HEK293 (cell line): Measurements from ENCODE around the gene FAM3C.
A peak's percentile ranks its signal among the peaks of the same experiment; 100 is the strongest.
"Not testable (repeated sequence)": the region's sequence is repeated elsewhere in the genome, so short reads cannot be mapped to it uniquely, and the experiment has no call there.

Source experiments
- CTCF ChIA-PET: fragments of 350-600 bp; formaldehyde crosslinking; extraction: SDS; loops from one replicate; lab custom pipeline; 2021; ENCODE audit warnings: antibody characterized with exemption; lab: Yijun Ruan, JAX
- POLR2A ChIA-PET: fragments of 300-600 bp; formaldehyde crosslinking; extraction: SDS; loops from one replicate; lab custom pipeline; 2020; ENCODE audit warnings: antibody characterized with exemption, inconsistent platforms; lab: Yijun Ruan, JAX
- H3K27ac ChIP-seq: fragments of 200-500 bp; sonication (Bioruptor generic); 2 replicates; pipeline ENCODE4 v1.5.1; 2014; ENCODE audit warnings: low read depth, low read length, control low read depth, inconsistent platforms; ENCODE audit errors: extremely low read depth
- H3K36me3 ChIP-seq, 2 experiments: fragments of 200-500 bp in 1 of 2; sonication (Bioruptor generic) in 1 of 2; 1 replicate in 1 of 2; 2 replicates in 1 of 2; pipeline ENCODE4 v1.5.1; 2014 to 2017; ENCODE audit warnings: inconsistent platforms in 2 of 2, low read length in 2 of 2; ENCODE audit not compliant: control insufficient read depth in 2 of 2, insufficient read depth in 1 of 2
- H3K4me1 ChIP-seq: fragments of 200-500 bp; sonication (Bioruptor generic); 2 replicates; pipeline ENCODE4 v1.5.1; 2014; ENCODE audit warnings: mild to moderate bottlenecking, low read length, inconsistent platforms; ENCODE audit not compliant: control insufficient read depth, insufficient read depth
- H3K4me3 ChIP-seq: 2 replicates; pipeline ENCODE4 v1.5.1; 2011; ENCODE audit warnings: low read depth, mild to moderate bottlenecking, control low read depth, low read length, moderate library complexity
- H3K9me3 ChIP-seq: fragments of 200-500 bp; sonication (Bioruptor generic); 2 replicates; pipeline ENCODE4 v1.5.1; 2014; ENCODE audit warnings: low read depth, low read length, inconsistent platforms; ENCODE audit not compliant: control insufficient read depth, insufficient read depth
- ATF2 ChIP-seq: fragments of 450-650 bp; formaldehyde crosslinking; IDR thresholded peaks from 2 replicates; pipeline ENCODE4 v1.5.1; 2016; ENCODE audit warnings: missing biosample characterization, missing genetic modification characterization, low read depth
- GFI1B ChIP-seq: fragments of 450-650 bp; formaldehyde crosslinking; IDR thresholded peaks from 2 replicates; pipeline ENCODE4 v1.5.1; 2016; ENCODE audit warnings: missing biosample characterization, missing genetic modification characterization
- GLIS1 ChIP-seq: fragments of 450-650 bp; formaldehyde crosslinking; IDR thresholded peaks from 2 replicates; pipeline ENCODE4 v1.5.1; 2016; ENCODE audit warnings: missing biosample characterization, missing genetic modification characterization
- KLF1 ChIP-seq: fragments of 450-650 bp; formaldehyde crosslinking; IDR thresholded peaks from 2 replicates; pipeline ENCODE4 v1.5.1; 2016; ENCODE audit warnings: missing biosample characterization, missing genetic modification characterization
- ZBTB1 ChIP-seq: fragments of 450-650 bp; formaldehyde crosslinking; IDR thresholded peaks from 2 replicates; pipeline ENCODE4 v1.5.1; 2016; ENCODE audit warnings: missing biosample characterization, missing genetic modification characterization
- ZBTB48 ChIP-seq: fragments of 450-650 bp; formaldehyde crosslinking; IDR thresholded peaks from 2 replicates; pipeline ENCODE4 v1.5.1; 2016; ENCODE audit warnings: missing biosample characterization, missing genetic modification characterization
- ZFHX2 ChIP-seq: fragments of 450-650 bp; formaldehyde crosslinking; conservative IDR thresholded peaks from 2 replicates; pipeline ENCODE4 v1.5.1; 2016; ENCODE audit warnings: missing biosample characterization, missing genetic modification characterization
- ZNF10 ChIP-seq: fragments of 450-650 bp; formaldehyde crosslinking; IDR thresholded peaks from 2 replicates; pipeline ENCODE4 v1.5.1; 2017; ENCODE audit warnings: missing biosample characterization, missing genetic modification characterization
- ZNF114 ChIP-seq: fragments of 450-650 bp; formaldehyde crosslinking; IDR thresholded peaks from 2 replicates; pipeline ENCODE4 v1.5.0; 2017; ENCODE audit warnings: missing biosample characterization, missing genetic modification characterization
- ZNF311 ChIP-seq: fragments of 450-650 bp; formaldehyde crosslinking; IDR thresholded peaks from 2 replicates; pipeline ENCODE4 v1.5.1; 2017; ENCODE audit warnings: missing biosample characterization, missing genetic modification characterization, borderline replicate concordance
- ZNF341 ChIP-seq: fragments of 450-650 bp; formaldehyde crosslinking; IDR thresholded peaks from 2 replicates; pipeline ENCODE4; 2016; ENCODE audit warnings: low read depth, missing biosample characterization, missing genetic modification characterization
- ZNF404 ChIP-seq: fragments of 450-650 bp; formaldehyde crosslinking; IDR thresholded peaks from 2 replicates; pipeline ENCODE4 v1.5.1; 2017; ENCODE audit warnings: missing biosample characterization, missing genetic modification characterization
- ZNF530 ChIP-seq: fragments of 450-650 bp; formaldehyde crosslinking; IDR thresholded peaks from 2 replicates; pipeline ENCODE4 v1.5.1; 2016; ENCODE audit warnings: low read depth, missing biosample characterization, missing genetic modification characterization
- ZNF561 ChIP-seq: fragments of 450-650 bp; IDR thresholded peaks from 2 replicates; pipeline ENCODE4 v1.5.1; 2018; ENCODE audit warnings: missing biosample characterization, missing genetic modification characterization, borderline replicate concordance
- ZNF600 ChIP-seq: fragments of 450-650 bp; formaldehyde crosslinking; IDR thresholded peaks from 2 replicates; pipeline ENCODE4 v1.5.1; 2016; ENCODE audit warnings: missing biosample characterization, missing genetic modification characterization
- ZNF621 ChIP-seq: fragments of 450-650 bp; formaldehyde crosslinking; IDR thresholded peaks from 2 replicates; pipeline ENCODE4 v1.5.1; 2017; ENCODE audit warnings: missing biosample characterization, missing genetic modification characterization
- ZNF624 ChIP-seq: fragments of 450-650 bp; formaldehyde crosslinking; IDR thresholded peaks from 2 replicates; pipeline ENCODE4 v1.5.1; 2017; ENCODE audit warnings: missing biosample characterization, missing genetic modification characterization
- ZNF747 ChIP-seq: fragments of 450-650 bp; formaldehyde crosslinking; IDR thresholded peaks from 2 replicates; pipeline ENCODE4 v1.5.1; 2016; ENCODE audit warnings: missing biosample characterization, missing genetic modification characterization
- ZNF76 ChIP-seq: fragments of 450-650 bp; formaldehyde crosslinking; IDR thresholded peaks from 2 replicates; pipeline ENCODE4; 2016; ENCODE audit warnings: low read depth, missing biosample characterization, missing genetic modification characterization, borderline replicate concordance
- ZNF792 ChIP-seq: fragments of 450-650 bp; formaldehyde crosslinking; IDR thresholded peaks from 2 replicates; pipeline ENCODE4 v1.5.1; 2016; ENCODE audit warnings: missing biosample characterization, missing genetic modification characterization
- ZSCAN18 ChIP-seq: fragments of 450-650 bp; formaldehyde crosslinking; IDR thresholded peaks from 2 replicates; pipeline ENCODE4 v1.5.1; 2016; ENCODE audit warnings: missing biosample characterization, missing genetic modification characterization
- ZSCAN30 ChIP-seq: fragments of 450-650 bp; IDR thresholded peaks from 2 replicates; pipeline ENCODE4 v1.5.1; 2018; ENCODE audit warnings: missing biosample characterization, mild to moderate bottlenecking, missing genetic modification characterization, moderate library complexity

FAM3C gene

GRCh38 chr7:121433775-121434174, 37.7 kb upstream of the FAM3C start (continued):
- TF ChIP-seq GLIS1 (tag by site-specific recombination) (no peak), ZNF624 (tag by site-specific recombination) (no peak), ZBTB48 (tag by site-specific recombination) (no peak), ZNF10 (tag by site-specific recombination) (no peak), ZNF561 (tag by site-specific recombination) (no peak), ZNF76 (tag by site-specific recombination) (no peak), ZNF114 (tag by site-specific recombination) (no peak), ZNF621 (tag by site-specific recombination) (no peak)

DNA sequence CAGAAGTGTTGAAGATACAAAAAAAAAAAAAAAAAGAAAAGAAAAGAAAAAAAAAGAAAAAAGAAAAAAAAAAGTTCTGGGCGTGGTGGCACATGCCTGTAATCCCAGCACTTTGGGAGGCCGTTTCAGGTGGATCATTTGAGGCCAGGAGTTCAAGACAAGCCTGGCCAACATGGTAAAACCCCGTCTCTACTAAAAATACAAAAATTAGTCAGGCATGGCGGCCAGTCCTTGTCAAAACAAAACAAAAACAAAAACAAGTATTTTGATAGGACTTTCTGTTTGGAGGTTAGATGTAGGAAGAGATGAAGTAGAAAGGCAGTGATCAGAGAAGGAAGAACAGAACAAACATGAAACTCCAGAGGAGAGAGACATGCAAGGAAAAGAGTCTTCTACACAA, 36.4 kb upstream of the FAM3C start:
- H3K27ac ChIP-seq, POLR2A ChIA-PET, H3K4me3 ChIP-seq, CTCF ChIA-PET, H3K9me3 ChIP-seq, H3K4me1 ChIP-seq, H3K36me3 ChIP-seq: not testable (repeated sequence)

GRCh38 chr7:121431996-121432395, 35.9 kb upstream of the FAM3C start:
- H3K36me3 ChIP-seq = no peaks in the 10 kb centered on the region

DNA sequence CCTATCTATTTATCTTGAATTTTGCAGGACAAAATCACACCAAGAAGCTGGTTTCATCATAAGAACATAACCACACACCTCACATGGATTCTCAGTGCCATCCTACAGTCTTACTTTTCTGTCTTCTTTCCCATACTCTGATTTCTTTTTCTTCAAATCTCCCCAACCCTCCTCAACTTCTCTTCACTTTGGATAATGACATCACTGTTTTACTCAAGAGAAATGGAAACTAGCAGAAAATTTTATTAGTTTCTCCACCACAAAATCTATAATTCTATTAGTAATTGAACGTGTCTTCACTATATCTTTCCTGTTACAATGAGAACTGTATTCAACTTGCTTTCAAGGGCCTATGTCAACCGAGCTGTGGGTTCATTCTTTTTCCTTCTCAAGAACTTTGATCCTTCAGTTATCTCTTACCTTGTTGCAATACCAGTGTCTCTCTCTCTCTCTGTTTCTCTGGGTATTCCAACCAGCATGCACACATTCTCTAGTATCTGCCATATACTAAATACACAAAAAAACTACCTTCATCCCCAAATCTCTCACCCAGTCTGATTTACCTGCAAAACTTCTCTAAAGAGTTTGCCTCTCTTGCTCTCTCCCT, 35.4 kb upstream of the FAM3C start:
- POLR2A ChIA-PET = no interaction called here
- H3K4me3 ChIP-seq = no peak overlapping the region
- no peaks in the 10 kb centered on the region for H3K36me3 ChIP-seq
- CTCF ChIA-PET = interaction anchor here (1.4 kb wide), 1 partner anchor 35 kb away, joined by 3 read pairs; the partner anchor contains the start of gene FAM3C
- H3K9me3 ChIP-seq = no peaks in the 10 kb centered on the region
- H3K27ac ChIP-seq = no peak overlapping the region
- TF ChIP-seq ATF2 (peak; percentile 80), ZBTB1 (tag by site-specific recombination) (no peak)
- no peaks in the 10 kb centered on the region for H3K4me1 ChIP-seq

More at GRCh38 chr7:121431996-121432395, 35.9 kb upstream of the FAM3C start:
- H3K27ac ChIP-seq = no peak overlapping the region
- no peaks in the 10 kb centered on the region for H3K4me1 ChIP-seq
- TF ChIP-seq ZNF341 (tag by site-specific recombination) = no peak
- no peak for TF ChIP-seq ZNF404 (tag by site-specific recombination)
- TF ChIP-seq ZNF747 (tag by site-specific recombination) = no peak
- no peak for TF ChIP-seq ZSCAN30 (tag by site-specific recombination)
- no peak for TF ChIP-seq ZNF792 (tag by site-specific recombination)
- no peak for TF ChIP-seq ZNF530 (tag by site-specific recombination)
- no peak for TF ChIP-seq ZSCAN18 (tag by site-specific recombination)
- no peak for TF ChIP-seq KLF1 (tag by site-specific recombination)
- TF ChIP-seq GFI1B (tag by site-specific recombination) = no peak
- no peak for TF ChIP-seq ZNF600 (tag by site-specific recombination)
- TF ChIP-seq ZNF311 (tag by site-specific recombination) = no peak
- no peak for TF ChIP-seq ZFHX2 (tag by site-specific recombination)
- TF ChIP-seq, all 188 proteins: peak for 0
- no peak overlapping the region for H3K4me3 ChIP-seq
- ChIA-PET POLR2A (no interaction called here), CTCF (no interaction called here)
- H3K9me3 ChIP-seq = no peaks in the 10 kb centered on the region
